PC-3 (cell line): Measurements from ENCODE around the gene USP34.

ENCODE experiments used
- EZH2phosphoT487 ChIP-seq: fragments of 300-600 bp; sonication (generic); IDR thresholded peaks from 2 replicates; pipeline ENCODE4 v1.6.1; 2018; ENCODE audit warnings: mild to moderate bottlenecking, antibody characterized with exemption, low read length, borderline replicate concordance
- TF ChIP-seq, protein P1 (sequence below): fragments of 300-600 bp; sonication (generic); conservative IDR thresholded peaks from 2 replicates; pipeline ENCODE4 v1.5.1; 2017; ENCODE audit warnings: antibody characterized with exemption, low read depth, mild to moderate bottlenecking, low read length

DNA sequence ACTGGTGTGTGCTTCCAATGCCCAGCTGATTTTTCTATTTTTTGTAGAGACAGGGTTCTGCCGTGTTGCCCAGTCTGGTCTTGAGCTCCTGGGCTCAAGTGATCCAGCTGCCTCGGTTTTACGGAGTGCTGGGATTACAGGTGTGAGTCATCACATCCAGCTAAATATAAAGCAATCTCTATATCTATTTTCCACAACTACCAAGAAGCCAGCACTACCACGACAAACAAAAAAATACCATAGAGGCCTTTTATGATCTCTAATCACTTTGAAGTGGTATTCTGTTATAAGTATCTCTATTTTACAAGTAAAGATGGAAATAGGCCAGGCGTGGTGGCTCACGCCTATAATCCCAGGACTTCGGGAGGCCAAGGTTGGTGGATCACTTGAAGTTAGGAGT, 274.2 kb downstream of the USP34 start:
- TF ChIP-seq, protein P1, sequence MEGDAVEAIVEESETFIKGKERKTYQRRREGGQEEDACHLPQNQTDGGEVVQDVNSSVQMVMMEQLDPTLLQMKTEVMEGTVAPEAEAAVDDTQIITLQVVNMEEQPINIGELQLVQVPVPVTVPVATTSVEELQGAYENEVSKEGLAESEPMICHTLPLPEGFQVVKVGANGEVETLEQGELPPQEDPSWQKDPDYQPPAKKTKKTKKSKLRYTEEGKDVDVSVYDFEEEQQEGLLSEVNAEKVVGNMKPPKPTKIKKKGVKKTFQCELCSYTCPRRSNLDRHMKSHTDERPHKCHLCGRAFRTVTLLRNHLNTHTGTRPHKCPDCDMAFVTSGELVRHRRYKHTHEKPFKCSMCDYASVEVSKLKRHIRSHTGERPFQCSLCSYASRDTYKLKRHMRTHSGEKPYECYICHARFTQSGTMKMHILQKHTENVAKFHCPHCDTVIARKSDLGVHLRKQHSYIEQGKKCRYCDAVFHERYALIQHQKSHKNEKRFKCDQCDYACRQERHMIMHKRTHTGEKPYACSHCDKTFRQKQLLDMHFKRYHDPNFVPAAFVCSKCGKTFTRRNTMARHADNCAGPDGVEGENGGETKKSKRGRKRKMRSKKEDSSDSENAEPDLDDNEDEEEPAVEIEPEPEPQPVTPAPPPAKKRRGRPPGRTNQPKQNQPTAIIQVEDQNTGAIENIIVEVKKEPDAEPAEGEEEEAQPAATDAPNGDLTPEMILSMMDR: no peak
- no peak for TF ChIP-seq EZH2phosphoT487
